GM19035 (cell line): ENCODE data around the gene GNL3.
"Not testable (repeated sequence)": the region's sequence is repeated elsewhere in the genome, so short reads cannot be mapped to it uniquely, and the experiment has no call there.

ENCODE experiments used
- ATAC-seq: cut with Tn5 transposase; IDR thresholded peaks from one replicate; pipeline ENCODE4 v1.9.1; 2021; ENCODE audit not compliant: unreplicated experiment

The GNL3 gene, protein sequence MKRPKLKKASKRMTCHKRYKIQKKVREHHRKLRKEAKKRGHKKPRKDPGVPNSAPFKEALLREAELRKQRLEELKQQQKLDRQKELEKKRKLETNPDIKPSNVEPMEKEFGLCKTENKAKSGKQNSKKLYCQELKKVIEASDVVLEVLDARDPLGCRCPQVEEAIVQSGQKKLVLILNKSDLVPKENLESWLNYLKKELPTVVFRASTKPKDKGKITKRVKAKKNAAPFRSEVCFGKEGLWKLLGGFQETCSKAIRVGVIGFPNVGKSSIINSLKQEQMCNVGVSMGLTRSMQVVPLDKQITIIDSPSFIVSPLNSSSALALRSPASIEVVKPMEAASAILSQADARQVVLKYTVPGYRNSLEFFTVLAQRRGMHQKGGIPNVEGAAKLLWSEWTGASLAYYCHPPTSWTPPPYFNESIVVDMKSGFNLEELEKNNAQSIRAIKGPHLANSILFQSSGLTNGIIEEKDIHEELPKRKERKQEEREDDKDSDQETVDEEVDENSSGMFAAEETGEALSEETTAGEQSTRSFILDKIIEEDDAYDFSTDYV

GRCh38 chr3:52685709-52686691 lies at the start of gene GNL3, which contains the start of gene PBRM1:
Gene GNL3 (plus strand): TSS chr3:52686032. CDS start chr3:52686093, 61 bp downstream.
Gene PBRM1 (minus strand): TSS chr3:52685913.
- peak; percentile 78 for ATAC-seq

DNA sequence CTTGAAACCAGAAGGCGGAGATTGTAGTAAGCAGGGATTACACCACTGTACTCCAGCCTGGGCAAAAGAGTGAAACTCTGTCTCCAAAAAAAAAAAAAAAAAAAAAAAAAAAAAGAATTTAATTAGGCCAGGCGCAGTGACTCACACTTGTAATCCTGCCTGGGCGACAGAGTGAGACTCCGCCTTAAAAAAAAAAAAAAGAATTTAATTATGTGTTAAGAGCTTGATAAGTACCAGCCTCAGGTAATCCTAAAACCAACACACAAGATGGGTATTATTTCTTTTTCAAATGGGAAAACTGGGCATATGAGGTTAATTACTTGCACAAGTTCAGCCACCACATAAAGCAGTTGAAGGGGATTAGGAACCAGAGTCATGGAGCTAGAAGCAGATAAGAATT lies 49.2 kb upstream of the GNL3 start:
- ATAC-seq = no peak

GRCh38 chr3:52645549-52645948 lies 40.3 kb upstream of the GNL3 start:
- no peak for ATAC-seq

GRCh38 chr3:52649461-52650210 lies 36.2 kb upstream of the GNL3 start:
- no peak for ATAC-seq

- no peak for ATAC-seq
Measured at GRCh38 chr3:52650439-52650838, 35.4 kb upstream of the GNL3 start.

GRCh38 chr3:52651592-52651991 lies 34.2 kb upstream of the GNL3 start:
- no peak for ATAC-seq

DNA sequence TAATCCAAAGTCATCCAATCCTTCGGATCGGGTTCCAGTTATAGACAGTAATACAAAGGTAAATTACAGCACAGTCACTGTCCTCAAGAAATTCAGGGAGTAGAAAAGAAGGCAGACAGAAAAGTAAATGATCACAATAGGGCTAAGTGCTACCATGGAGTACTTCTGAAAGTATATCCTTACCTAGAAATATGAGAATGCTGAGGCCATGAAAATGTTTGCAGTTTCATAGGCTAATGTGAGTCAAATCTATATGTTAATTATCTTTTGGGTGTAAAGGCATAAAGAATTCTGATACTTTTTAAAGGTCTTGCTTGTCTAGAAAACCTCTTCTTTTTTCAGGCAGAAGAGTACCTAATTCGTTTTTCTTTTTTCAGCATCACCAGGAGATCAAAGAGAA lies 29.9 kb upstream of the GNL3 start:
- no peak for ATAC-seq

DNA sequence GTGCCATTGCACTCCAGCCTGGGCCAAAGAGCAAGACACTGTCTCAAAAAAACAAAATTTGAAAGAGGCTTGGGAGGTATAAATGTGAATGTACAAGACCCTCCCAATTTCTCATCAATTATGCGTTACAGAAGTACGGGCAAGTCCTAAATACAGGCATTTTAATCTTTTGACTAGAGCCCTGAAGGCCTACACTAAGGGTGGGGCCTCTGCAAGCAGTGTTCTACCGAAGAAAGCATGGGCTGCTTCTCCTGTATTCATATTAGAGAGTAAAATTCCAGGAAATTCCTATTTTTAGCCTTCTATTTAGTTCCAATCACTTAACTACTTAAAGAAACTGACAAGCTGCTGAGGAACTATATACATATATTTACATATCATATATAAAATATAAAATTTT lies 25.8 kb upstream of the GNL3 start:
- ATAC-seq = no peak

DNA sequence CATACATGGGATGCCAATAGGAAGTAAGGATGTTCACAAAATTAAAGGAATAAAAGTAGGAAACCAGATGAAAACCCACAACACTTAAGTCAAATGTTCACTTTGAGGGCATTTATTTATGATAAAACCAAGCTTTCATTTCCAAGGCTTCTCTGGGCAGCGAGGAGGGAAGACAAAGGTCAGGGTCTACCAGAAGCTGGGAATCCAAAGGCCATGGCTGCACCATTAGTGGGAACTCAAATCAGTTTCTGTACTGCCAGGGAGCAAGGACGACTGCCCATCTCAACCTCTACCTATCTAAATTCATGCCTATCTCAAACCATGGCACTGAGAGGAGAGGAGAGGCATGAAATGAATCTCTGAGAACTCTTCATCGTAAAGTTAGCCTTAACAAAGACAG lies 22.7 kb upstream of the GNL3 start:
- no peak for ATAC-seq

DNA sequence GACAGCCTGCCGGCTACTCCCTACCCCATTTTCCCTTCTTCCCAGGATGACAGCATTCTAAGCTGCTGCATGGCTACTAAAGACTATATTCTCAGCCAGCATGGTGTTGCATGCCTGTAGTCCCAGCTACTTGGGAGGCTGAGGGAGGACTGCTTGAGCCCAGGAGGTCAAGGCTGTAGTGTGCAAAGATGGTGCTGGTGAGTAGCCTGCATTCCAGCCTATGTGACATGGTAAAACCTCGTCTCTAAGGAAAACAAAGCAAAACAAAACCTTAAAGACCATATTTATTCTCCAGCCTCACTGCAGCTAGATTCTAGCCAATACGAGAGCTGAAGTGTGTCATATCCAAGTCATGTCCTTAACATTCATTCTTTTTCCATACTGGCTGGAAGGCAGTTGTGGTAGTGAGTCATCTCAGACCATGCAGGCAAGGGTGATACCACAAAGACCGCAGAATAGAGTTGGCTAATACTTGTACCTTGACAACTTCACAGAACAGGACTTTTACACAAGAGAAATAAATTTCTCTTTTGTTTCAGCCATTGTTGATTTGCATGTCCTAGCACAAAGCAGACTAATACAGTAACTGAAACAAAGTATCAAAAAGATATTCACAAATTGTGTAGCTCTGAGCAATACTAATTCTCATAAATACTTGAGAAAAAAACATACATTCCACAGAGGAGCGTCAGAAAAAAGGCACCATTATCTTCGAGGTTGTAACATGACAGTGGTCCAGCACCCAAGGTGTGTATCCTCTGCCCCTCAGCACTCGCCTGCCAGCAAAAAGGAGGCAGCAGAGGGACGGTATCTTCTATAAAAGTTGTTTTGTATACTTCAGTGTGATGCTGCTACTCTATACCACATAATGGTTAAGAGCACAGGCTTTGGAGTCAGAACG lies 15.0 kb upstream of the GNL3 start:
- ATAC-seq = peak; percentile 80

DNA sequence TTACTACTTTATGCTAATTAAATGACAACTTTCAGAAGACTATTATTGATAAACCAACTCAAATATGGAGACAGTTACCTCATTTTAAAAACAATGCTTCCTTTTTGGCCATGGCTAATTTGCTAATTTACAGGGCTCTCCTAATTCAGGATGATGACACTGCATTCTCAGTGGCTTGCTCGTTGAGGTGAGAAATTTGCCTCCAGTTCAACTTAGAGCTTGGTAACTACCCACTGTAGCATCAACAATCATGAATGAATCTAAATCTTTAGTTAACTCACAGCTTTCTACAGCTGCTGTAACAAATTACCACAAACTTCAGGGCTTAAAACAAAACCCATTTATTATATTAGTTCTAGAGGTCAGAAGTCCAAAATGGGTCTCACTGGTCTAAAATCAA lies 14.2 kb upstream of the GNL3 start:
- ATAC-seq = no peak

DNA sequence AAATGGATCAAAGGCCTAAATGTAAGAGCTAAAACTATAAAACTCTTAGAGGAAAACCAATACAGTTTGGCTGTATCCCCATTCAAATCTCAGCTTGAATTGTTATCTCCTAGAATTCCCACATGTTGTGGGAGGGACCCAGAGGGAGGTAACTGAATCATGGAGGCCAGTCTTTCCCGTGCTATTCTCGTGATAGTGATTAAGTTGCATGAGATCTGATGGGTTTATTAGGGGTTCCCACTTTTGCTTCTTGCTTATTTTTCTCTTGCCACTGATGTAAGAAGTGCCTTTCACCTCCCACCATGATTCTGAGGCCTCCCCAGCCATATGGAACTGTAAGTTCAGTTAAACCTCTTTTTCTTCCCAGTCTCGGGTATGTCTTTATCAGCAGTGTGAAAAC lies 9.6 kb upstream of the GNL3 start:
- ATAC-seq = not testable (repeated sequence)

DNA sequence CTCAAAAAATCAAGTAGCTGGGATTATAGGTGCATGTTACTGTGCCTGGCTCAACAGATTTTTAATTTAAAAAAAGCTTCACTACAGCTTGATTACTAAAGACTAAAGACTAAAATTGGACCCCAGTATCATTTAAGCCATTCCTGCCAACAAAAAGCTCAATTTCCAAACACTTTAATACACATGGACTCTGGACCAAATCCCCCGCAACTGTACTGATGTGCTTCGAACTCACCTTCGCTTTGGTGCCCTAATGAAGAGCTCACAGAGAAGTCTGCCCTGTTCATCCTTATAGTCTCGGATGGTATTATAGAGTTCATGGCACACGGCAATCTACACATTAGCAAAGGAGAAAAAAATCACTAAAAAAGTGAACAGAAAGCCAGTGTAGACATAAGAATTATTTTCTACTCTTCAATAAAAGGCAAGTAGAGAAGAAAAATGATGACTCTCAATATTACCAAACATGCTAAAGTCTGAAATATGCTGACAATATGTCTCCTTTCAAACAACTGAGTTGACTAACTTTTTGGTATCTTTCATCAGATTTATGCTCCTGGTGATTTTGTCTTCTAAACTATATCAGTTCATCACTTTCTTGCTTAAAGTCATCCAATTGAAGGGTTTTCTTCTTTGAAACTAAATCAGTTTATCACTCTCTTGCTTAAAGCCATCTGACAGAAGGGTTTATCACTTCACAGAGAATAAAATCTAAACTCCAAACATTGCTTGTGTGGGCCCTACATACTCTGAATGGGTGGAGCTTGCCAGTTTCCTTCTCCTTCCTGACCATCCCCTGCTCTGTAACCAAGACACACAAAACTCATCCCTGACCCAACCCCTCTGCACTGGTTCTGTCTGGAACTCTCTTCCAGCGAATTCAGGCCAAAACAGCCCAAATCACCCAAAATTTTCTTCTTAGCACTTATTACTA lies 7.3 kb upstream of the GNL3 start:
- no peak for ATAC-seq

GRCh38 chr3:52679199-52679538 lies 6.7 kb upstream of the GNL3 start:
- no peak for ATAC-seq

- ATAC-seq = no peak
Measured at GRCh38 chr3:52679811-52680210, 6.0 kb upstream of the GNL3 start.

DNA sequence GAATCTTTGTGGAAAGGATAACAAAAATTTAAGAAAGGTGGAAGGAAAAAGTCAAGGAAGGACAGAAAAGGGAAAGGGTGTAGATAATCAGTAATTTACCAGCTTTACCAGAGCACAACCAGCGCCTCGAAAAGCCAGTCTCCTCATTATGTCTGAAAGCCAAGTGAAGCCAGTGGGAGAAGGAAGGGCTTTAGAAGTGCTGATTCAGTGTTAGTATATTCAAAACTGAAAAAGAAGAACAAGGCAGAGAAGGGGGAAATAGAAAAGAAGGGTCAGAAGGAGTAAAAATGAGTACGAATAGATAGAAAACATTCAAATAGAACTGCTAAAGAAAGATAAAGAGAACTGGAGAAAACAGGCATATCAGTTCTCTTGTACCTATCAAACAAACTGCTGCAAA lies 4.2 kb upstream of the GNL3 start:
- no peak for ATAC-seq

DNA sequence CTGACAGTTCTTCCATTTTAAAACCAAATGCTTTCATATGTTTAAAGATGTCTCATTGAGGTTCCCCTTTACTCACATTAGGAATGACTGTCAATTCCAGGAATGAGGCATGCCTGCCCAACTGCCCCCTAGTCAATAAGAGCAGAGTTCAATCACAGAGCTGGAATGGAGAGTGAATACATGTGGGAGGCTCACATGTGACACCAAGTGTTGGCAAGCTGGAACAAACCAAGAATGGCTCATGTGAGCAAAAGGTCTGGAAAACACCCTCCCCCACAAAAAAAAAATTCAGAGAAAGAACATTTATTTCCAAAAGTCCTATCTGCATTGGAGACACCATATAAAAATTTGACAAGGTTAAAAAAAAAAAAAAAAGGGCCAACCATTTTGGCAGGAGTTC lies 3.8 kb upstream of the GNL3 start:
- no peak for ATAC-seq

- no peak for ATAC-seq
Measured at GRCh38 chr3:52683611-52684010, 2.2 kb upstream of the GNL3 start.

DNA sequence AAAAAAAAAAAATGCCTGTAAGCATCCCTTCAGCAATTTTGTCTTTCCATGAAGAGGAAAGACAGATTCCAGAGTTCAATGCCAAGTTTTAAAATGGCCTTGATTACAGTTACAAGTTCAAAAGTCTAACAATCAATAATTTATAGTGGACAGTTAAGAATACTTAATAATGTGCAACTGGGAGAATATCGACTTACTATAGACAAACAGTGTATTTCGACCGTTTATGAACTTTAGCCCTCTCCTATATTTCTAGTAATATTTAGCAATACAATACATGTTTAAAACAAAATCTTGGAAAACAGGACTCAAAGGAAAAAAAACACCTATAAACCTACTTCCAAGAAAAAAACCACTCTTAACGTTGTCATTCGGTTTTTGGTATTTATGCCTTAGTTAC lies 1.6 kb upstream of the GNL3 start:
- no peak for ATAC-seq
